DMS79 (cell line): ENCODE data around the gene UPK1A.
A peak's percentile ranks its signal among the peaks of the same experiment; 100 is the strongest.
"Not testable (repeated sequence)": the region's sequence is repeated elsewhere in the genome, so short reads cannot be mapped to it uniquely, and the experiment has no call there.

Experiments used
- DNase-seq: peaks from one replicate; lab custom pipeline; 2025; lab: John Stamatoyannopoulos, UW

Gene UPK1A

DNA sequence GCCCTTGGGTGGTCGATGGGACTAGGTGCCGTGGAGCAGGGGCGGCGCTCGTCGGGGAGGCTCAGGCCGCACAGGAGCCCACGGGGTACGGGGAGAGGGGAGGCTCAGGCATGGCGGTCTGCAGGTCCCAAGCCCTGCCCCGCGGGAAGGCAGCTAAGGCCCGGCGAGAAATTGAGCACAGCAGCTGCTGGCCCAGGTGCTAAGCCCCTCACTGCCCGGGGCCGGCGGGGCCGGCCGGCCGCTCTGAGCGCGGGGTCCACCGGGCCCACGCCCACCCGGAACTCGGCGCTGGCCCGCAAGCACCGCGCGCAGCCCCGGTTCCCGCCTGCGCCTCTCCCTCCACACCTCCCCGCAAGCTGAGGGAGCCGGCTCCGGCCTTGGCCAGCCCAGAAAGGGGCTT, 24.8 kb downstream of the UPK1A start:
- DNase-seq, result not testable (repeated sequence)

DNA sequence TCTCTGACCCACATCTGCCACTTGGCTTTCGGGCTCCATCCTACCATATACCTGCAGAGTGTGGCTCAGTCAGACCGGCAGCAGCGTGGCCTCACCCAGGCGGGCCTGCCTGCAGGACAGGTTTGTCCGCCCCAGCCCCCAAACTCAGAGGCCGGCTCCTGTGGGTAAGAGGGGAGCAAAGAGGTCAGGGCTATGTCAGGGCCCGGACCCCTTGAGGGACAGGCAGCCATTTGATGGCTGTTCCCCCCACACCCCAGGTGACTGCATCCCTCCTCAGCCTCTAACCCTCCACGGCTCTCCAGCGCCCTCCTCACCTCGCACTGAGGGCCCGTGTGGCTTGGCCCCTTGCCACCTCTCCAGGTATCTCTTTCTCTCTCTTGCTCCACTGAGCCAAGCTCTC, 25.7 kb downstream of the UPK1A start:
- DNase-seq, result no peak

GRCh38 chr19:35693422-35693821, 27.1 kb downstream of the UPK1A start:
- DNase-seq, result no peak

DNA sequence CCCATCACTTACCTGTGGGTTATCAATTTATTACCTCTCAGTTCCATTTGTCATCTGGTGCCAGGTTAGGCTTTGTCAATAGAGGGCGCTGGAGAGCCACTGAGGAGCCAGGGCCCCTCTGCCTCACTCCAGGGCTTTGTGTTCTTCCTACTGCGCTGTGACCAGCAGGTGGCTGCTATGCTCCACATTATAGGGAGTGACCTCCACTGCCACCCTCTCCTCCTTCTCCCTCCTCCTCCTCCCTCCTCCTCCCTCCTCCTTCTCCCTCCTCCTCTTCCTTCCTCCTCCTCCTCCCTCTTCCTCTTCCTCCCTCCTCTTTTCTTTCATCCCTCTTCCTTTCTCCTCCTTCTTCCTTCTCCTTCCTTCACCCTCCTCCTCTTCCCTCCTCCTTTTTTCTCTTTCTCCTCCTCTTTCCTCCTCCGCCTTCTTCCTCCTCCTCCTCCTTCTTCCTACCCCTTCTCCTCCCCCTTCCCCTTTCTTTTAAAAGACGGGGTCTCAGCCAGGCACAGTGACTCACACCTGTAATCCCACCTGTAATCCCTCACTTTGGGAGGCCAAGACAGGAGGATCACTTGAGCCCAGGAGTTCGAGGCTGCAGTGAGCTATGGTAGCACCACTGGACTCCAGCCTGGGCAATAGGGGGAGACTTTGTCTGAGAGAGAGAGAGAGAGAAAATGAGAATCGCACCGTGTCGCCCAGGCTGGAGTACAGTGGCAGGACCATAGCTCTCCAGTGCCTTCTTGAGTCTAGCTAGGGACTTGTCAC, 27.7 kb downstream of the UPK1A start:
- DNase-seq, result peak; percentile 78

GRCh38 chr19:35695895-35696422, 29.6 kb downstream of the UPK1A start:
- DNase-seq, result no peak

GRCh38 chr19:35696835-35697234, 30.5 kb downstream of the UPK1A start:
- DNase-seq, result no peak

DNA sequence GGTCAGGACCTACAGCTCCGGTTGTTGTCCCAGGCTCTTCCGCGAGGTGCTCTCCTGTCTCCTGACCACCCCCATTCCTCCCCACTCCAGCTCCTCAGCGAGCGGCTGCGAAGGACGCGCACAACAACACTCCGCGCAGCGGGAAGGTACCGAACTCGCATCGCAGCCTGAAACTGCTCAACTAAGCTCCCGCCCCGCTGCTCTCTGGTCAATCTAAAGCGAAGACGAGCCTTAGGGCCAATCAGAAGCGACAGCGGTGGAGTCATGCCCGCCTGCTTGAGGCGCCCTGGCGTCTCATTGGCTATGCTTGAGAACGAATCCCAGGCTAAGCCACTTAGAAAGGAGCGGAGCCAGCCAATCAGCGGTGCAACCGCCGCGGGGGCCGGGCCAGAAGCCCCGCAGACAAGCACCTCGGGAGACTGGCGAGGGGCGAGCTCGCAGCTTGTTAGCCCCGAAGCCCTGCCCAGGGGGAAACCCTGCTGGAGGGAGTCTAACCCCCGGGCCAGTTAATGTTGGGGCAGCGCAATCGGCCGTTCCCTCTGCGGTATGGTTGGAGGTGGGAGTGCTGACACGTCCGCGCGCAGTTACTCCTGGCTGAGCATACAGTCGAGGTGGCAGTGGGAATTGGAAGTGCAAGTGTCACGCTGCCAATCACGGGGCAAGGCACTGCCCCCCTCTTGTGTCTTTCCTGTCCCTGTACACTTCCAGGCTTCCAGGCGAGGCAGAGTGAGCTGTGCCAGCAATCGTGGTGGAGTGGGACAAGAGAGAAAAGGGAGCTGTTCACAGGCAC, 36.1 kb downstream of the UPK1A start:
- peak; percentile 97 for DNase-seq

- DNase-seq, result no peak
Observed at GRCh38 chr19:35703343-35703742, 37.0 kb downstream of the UPK1A start.

- no peak for DNase-seq
Observed at GRCh38 chr19:35704218-35704617, 37.9 kb downstream of the UPK1A start, which contains the start of gene ZBTB32. Gene ZBTB32 (plus strand): TSS chr19:35704558. CDS start chr19:35714627, 10,069 bp downstream.

- DNase-seq, result no peak
Observed at GRCh38 chr19:35708391-35708790, 42.1 kb downstream of the UPK1A start.

DNA sequence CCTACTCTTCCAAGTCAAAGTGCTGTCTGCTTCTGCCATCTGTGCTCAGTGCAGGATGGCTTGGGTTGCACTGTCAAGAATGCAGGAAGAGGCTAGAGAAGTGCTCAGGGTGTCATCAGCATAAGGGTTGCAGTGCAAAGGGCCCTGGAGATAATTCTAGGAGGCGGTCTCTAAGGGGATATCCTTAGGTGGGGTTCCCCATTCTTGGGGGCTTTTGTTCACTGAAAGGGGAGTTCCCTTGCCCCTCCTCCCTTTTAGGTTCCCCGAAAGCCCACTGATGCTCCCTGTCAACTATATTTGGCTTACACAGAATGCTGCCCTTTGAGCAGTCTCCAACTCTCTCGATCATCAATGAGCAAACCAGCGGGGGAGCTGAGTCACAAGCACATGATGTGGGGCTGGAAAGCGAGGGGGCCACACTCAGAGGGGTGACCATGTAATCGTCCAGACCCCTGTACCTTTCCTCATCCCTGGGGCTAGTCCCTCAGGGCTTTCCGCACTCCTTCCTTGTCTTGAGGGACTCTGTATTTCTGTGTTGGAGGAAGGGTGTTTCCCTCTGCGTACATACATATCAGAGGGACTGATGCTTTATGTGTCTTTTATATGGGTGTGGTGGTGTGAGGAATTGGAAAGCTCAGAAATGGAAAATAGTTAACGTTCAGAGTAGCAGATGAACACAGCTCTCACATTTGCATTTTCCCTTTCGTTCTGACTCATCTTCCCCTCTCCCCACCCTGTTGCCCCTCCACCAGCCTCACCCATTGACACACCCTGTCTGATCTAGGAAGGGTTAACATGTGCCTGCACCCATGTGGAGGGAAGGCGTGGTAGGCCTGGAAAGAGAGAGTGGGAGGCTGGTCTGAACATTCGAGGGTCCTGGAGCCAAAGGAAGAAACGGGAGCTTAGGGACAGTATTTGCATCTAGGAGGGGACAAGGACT, 44.7 kb downstream of the UPK1A start:
- DNase-seq, result no peak

GRCh38 chr19:35712567-35713505, 46.5 kb downstream of the UPK1A start:
- no peak for DNase-seq

- DNase-seq, result no peak
Observed at GRCh38 chr19:35713506-35713850, 47.2 kb downstream of the UPK1A start.

DNA sequence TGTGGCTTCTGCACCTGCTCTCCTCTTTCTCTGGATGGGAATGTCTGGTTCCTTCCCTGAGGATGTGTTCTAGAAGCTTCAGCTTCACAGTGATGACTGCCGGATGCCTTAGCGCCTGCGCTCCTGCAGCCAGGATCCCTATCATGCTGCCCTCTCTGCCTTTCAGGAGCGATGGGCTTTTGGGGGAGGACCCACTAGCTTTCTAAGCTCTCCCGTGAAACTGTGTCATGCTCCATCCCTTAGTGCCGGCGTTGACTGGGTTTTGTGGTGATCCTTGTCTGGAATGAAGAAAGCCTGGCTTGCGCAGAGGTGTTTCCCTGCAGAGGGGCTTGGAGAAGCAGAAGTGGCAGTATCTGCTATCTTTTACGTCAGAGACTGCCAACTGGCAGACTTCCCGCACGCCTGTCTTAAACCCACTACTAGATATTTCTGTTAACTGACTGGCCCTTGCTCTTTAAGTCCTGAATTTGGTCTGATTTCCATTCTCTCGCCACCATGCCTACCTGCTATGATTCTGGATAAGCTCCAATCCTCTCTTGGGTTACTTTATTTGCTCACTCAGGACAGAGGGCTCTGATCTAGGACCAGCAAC, 47.7 kb downstream of the UPK1A start:
- no peak for DNase-seq

DNA sequence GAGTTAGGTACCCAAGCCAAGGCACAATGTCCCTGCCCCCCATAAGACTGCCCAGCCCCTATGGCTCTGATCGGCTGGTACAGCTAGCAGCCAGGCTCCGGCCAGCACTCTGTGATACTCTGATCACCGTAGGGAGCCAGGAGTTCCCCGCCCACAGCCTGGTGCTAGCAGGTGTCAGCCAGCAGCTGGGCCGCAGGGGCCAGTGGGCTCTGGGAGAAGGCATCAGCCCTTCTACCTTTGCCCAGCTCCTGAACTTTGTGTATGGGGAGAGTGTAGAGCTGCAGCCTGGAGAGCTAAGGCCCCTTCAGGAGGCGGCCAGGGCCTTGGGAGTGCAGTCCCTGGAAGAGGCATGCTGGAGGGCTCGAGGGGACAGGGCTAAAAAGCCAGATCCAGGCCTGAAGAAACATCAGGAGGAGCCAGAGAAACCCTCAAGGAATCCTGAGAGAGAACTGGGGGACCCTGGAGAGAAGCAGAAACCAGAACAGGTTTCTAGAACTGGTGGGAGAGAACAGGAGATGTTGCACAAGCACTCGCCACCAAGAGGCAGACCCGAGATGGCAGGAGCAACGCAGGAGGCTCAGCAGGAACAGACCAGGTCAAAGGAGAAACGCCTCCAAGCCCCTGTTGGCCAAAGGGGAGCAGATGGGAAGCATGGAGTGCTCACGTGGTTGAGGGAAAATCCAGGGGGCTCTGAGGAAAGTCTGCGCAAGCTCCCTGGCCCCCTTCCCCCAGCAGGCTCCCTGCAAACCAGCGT, 48.5 kb downstream of the UPK1A start:
- no peak for DNase-seq

DNA sequence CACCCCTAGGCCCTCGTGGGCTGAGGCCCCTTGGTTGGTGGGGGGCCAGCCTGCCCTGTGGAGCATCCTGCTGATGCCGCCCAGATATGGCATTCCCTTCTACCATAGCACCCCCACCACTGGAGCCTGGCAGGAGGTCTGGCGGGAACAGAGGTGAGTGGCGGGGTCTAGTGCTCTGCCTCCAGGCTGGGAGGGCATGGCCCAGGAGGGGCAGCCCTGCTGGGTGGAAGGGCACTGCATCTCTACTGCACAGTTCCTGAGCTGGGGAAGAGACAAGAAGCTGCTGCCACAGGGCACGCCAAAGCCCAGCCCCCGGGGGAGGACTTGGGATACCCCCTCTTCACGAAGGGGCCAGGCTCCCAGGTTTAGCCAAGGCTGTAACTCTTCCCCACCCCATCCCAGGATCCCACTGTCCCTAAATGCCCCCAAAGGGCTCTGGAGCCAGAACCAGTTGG, 49.1 kb downstream of the UPK1A start:
- DNase-seq, result no peak

GRCh38 chr19:35715981-35716800, 49.9 kb downstream of the UPK1A start:
- DNase-seq, result peak; percentile 52

GRCh38 chr19:35716801-35717664, 50.7 kb downstream of the UPK1A start:
- peak; percentile 93 for DNase-seq
